ENCODE results near the gene DHRS13.
"Not testable (repeated sequence)": the region's sequence is repeated elsewhere in the genome, so short reads cannot be mapped to it uniquely, and the experiment has no call there.

DHRS13 gene

DNA sequence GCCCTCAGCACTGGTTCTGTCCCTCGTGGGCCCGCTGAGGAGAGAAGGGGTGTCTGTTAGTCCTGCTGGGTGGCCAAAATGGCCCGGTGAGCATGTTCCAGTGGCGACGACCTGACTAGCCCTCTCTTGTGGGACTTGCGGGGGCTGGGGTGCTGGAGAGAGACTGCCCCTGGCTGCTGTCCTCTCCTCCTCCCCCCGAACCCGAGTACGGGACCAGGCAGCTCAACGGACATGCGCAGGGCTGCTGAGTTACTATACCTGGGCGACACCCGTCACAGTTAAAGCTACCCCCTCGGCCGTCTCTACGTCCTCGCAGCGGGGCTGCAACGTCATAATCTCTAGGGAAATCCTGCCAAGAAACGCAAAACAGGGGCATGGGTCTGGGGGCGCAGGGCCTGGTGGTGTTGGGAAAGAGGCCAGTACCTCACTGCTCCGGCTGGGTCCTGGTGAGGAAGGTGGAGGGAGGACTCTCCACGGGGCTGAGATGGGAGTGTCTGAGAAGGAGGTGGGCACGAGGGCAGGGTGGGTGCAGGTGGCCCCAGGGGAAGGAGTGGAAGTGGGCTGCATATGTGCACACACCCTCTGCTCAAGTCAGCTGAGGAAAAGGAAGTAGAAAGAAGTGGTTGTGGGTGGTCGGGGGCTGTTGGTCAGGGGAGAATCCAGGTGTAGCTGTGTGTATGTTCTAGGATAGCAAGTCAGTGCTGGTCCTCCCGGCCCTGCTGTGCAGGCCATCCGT is 18.7 kb downstream of the DHRS13 start:
- no peak for DNase-seq (ENCODE audit: low read depth in 3 of 3, low spot score in 1 of 3)

DNA sequence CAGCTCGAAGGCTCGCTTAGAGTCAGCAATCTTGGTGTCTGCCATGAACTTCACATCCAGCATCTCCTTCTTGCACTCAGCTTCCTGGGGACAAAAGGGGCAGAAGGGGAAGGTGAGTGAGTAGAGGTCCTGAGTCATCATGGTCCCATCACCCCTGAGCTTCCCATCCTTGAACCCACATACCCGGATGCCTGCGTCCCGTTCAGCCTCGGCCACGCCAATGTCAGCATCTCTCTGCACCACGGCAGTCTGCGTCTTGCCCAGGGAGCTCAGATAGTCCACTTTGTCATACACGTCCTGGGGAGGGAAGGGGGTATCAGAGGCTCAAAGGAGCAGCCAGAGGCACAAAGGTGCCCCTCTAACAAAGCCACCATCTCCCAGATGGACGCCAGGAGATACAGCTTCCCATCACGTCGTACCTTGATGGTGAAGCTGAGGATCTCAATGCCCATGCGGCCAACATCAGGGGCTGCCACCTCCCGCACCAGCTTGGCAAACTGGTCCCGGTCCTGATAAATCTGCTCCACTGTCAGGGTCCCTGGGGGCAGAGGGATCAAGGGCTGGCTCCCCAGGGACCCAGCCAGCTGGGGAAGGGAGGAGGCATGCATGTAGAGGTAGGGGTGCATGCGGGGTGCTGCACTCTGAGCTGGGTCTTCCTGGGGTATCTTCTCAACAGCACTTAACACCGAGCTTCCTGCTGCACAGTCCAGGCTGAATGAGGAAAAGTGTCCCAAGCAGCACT is 20.6 kb downstream of the DHRS13 start:
- no peak for DNase-seq (ENCODE audit: low read depth in 3 of 3, low spot score in 1 of 3)

DNA sequence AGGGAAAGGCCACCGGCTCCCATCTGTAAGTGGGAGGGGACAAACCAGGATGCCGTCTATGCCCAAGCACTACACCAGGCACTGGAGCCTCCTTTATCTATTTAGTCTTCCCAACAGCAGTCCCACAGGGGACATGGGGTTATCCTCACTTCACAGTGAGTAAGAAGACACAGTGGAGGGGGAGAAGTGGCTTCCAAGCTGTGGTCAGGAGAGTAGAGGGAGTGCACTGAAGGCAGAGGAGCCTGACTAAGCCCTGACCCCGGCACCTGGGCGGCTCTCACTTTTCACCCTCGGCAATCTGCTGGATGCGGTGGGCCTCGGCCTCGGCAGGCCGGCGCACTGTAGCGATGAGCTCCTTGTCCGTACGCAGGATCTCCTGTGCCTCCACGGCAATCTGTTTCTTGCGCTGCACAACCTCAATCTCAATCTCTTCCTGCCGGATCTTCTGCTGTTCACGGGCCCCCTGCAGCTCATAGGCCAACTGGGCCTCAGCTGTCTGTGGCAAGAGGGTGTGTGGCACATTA is 21.3 kb downstream of the DHRS13 start:
- DNase-seq (ENCODE audit: low read depth in 3 of 3, low spot score in 1 of 3) = no peak

DNA sequence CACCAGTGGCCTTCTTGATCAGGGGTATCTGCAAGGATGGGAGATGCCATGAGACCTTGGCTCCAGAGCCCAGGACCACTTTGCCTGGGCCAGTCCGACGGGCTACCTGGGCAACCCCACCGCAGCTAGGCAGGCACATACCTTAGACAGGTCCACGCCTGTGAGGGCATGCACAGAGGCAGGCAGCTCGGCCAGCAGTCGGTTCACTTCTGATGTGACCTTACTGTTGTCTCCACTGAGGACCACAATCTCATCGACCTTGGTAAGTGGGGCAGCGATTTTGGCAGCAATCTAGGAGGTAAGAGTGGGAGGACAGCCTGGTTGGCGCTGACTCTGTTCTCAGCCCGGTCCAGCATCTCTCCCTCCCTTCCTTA is 22.3 kb downstream of the DHRS13 start:
- DNase-seq (ENCODE audit: low read depth in 3 of 3, low spot score in 1 of 3) = no peak

DNA sequence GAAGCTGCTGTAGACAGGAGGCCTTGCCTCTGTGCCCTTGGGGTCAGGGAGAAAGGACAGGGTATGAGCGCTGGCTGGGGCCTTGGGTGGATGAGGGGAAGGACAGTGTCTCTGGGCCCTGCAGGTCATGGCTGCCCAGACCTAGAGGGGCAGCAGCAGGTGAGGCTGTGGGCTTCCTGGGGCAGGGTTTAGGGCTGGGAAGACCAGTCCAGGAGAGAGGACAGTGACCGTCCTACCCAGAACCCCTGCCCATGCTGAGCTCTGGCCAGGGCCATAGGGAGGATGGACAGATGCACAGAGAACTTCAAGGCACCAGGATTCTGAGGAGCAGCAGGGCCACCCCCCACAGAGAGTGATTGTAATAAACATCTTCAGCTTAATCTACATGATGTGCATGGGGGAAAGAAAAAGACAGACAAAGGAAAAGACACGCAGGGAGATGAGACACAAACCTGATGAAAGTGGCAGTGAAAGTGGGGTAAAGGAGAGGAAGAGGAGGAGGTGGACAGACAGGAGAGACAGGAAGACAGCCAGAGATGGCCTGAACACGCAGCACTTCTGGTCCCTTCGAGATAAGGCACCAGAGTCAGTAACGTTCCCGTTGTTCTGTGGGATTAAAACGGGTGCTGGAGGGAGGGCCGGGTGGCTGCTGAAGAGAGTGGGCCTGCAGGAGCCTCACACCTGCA is 22.9 kb downstream of the DHRS13 start:
- DNase-seq (ENCODE audit: low read depth in 3 of 3, low spot score in 1 of 3) = no peak

DNA sequence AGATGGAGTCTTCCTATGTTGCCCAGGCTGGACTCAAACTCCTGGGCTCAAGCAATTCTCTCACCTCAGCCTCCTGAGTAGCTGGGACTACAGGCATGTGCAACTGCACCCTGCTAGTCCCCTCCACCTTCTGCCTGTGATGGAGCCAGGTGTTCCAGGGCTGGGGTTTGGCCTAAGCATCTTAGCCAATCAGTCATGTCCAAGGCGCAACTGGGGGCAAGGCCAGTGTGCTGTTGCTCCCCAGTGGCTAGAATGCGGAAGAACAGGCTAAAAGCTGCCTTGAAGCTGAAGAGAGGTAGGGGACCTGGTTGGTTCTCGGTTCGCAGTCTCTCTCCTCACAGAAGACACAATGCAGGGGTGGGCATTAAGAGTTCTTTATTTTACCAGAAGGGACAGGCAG is 23.9 kb downstream of the DHRS13 start:
- DNase-seq (ENCODE audit: low read depth in 3 of 3, low spot score in 1 of 3) = no peak

DNA sequence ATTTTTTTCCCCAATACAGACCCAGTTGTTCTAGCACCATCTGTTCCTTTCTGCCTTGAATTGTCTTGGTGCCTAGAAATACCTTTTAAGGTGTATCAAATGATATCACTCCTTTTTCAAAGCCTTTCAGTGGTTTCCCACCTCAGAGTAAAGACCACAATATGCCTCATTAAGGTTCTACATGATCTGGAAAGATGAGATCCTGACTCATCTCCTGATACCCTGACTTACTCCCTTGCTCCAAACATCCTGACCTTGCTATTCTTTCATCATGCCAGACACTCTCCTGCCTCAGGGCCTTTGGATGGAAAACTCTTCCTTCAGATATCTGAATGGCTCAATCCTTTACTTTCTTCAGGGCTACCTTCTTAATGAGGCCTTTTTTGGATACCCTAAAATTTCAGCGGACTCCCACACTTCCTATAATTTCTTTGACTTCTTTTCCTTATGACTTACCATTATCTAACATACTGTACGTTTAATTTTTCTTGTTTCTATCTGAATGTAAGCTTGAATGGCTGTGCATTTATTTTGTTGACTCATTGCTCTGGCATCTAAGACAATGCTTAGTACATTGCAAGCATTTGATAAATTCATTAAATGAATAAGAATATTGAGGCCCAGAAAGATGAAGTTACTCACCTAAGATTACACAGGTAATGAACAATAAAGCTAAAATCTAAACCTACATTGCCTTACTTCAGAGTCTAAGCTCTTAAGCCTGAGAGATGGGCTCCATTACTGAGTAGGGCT is 24.5 kb downstream of the DHRS13 start:
- no peak for DNase-seq (ENCODE audit: low read depth in 3 of 3, low spot score in 1 of 3)

DNA sequence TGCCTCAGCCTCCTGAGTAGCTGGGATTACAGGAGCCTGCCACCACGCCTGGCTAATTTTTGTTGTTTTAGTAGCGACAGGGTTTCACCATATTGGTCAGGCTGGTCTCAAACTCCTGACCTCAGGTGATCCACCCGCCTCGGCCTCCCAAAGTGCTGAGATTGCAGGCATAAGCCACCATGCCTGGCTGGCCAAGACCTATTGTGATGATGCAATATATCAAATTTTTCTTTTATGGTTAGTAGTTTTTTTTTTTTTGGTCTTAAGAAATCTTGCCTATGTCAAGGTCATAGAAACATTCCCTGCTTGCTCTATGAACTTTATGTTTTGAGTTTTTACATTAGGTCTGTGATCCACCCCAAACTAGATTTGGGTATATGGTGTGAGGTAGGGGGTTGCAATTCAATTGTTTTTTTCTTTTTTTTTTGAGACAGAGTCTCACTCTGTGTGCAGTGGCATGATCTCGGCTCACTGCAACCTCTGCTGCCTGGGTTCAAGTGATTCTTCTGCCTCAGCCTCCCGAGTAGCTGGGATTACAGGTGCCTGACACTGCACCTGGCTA is 25.6 kb downstream of the DHRS13 start:
- not testable (repeated sequence) for DNase-seq (ENCODE audit: low read depth in 3 of 3, low spot score in 1 of 3)

DNA sequence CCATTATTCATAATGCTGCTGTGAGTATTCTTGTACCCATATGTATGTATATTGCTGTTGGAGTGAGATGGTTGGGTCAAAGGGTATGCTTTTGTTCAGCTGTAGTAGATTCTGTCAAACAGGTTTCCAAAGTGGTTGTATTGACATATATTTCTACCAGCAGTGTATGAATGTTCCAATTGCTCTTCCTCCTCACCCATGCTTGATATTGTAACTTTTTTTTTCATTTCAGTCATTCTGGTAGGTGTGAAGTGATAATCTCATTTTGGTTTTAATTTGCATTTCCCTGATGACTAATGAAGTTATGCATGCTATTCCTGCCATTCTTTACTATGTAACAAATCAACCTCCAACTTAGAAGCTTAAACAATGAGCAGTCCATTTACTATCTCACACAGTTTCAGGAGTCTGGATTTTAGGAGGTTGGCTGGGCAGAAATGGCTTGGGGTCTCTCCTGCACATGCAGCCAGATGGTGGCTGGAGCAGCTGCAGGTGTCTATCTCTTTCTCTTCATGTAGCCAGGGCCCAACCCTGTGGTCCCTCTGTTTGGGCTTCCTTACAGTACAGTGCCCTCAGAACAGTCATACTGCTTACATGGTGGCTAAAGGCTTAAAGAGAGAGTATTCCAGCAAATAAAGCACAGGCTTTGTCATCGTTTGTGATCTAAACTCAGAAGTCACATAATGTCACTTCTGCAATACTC is 26.9 kb downstream of the DHRS13 start:
- no peak for DNase-seq (ENCODE audit: low read depth in 3 of 3, low spot score in 1 of 3)

DNA sequence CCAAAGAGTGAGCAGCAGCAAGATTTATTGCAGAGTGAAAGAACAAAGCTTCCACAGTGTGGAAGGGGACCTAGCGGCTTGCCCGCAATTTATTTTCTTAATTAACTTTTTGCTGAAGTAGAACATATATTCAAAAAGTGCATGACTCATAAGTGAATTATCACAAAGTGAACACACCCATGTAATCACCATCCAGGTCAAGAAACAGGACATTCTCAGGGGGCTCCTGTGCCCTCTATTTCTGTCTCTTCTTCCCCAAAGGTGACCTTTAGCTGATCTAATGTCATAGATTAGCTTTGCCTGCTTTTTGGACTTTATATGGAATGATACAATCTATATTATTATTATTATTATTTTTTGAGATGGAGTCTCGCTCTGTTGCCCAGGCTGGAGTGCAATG is 28.1 kb downstream of the DHRS13 start:
- no peak for DNase-seq (ENCODE audit: low read depth in 3 of 3, low spot score in 1 of 3)

DNA sequence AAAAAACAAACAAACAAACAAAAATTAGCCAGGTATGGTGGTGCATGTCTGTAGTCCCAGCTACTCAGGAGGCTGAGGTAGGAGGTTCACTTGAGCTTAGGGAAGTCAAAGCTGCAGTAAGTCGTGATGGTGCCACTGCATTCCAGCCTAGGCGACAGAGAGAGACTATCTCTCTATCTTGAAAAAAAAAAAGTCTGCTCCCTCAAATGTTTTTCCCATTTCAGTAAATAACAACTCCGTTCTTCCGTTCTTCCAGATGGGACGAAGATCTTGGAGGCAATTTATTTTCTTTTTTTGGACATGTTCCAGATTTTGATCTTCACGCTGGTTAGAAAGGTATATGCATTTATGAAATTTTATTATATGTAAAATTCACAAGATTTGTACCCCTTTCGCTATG is 29.0 kb downstream of the DHRS13 start:
- DNase-seq (ENCODE audit: low read depth in 3 of 3, low spot score in 1 of 3) = no peak

DNA sequence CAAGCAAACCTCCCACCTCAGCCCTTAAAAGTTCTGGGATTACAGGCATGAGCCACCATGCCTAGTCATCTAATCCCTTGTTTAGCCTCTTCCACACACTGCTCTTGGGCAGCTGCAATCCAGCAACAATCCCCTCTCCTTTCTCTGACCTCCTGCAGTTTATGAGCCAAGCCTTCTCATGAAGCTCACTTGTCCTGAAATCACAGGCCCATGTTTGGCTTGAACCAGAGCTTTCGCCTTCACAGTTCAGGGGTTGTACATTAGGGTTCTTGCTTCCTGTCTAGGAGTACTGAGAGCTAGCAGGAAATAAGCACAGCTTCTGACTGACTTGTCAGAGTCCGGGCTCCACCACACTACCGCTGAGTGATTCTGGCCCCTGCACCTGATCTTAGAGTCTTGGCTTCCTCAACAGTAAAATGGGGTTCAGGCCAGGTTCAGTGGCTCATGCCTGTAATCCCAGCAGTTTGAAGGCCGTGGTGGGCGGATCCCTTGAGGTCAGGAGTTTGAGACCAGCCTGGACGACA is 31.8 kb downstream of the DHRS13 start:
- no peak for DNase-seq (ENCODE audit: low read depth in 3 of 3, low spot score in 1 of 3)

DNA sequence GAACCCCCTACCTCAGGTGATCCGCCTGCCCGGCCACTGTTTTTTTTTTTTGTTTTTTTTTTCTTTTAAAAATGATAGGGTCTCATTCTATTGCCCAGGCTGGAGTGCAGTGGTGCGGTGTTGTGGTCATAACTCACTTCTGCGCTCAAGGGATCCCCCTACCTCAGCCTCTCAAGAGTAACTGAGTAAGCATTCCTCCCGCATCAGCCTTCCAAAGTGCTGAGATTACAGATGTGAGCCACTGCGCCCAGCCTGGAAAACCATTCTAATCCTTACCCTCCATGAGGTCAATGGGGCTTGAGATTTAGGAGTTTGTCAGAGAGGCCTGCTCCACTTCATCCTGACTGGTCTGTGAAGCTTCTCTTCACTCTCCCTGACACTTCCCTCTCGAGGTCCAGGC is 35.6 kb downstream of the DHRS13 start:
- no peak for DNase-seq (ENCODE audit: low read depth in 3 of 3, low spot score in 1 of 3)

DNA sequence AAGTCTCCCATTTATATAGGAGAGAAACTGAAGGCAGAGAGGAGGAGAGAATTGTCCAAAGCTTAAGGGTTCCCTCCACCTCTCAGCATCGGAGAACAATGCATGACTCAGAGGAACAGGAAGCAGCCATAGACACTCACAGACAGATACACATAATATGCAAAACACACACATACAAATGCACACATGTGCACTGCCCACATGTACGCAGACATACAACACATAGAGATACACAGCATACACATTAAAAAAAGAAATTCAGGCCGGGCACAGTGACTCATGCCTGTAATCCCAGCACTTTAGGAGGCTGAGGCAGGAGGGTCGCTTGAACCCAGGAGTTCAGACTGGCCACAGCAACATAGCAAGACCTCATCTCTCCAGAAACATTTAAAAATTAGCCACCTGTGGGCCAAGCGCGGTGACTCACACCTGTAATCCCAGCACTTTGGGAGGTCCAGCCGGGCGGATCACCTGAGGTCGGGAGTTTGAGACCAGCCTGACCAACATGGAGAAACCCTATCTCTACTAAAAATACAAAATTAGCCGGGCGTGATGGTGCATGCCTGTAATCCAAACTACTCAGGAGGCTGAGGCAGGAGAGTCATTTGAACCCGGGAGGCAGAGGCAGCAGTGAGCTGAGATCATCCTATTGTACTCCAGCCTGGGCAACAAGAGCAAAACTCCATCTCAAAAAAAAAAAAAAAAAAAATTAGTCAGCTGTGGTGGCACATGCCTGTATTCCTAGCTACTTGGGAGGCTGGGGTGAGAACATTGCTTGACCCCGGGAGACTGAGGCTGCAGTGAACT is 36.7 kb downstream of the DHRS13 start:
- DNase-seq (ENCODE audit: low read depth in 3 of 3, low spot score in 1 of 3) = no peak

DNA sequence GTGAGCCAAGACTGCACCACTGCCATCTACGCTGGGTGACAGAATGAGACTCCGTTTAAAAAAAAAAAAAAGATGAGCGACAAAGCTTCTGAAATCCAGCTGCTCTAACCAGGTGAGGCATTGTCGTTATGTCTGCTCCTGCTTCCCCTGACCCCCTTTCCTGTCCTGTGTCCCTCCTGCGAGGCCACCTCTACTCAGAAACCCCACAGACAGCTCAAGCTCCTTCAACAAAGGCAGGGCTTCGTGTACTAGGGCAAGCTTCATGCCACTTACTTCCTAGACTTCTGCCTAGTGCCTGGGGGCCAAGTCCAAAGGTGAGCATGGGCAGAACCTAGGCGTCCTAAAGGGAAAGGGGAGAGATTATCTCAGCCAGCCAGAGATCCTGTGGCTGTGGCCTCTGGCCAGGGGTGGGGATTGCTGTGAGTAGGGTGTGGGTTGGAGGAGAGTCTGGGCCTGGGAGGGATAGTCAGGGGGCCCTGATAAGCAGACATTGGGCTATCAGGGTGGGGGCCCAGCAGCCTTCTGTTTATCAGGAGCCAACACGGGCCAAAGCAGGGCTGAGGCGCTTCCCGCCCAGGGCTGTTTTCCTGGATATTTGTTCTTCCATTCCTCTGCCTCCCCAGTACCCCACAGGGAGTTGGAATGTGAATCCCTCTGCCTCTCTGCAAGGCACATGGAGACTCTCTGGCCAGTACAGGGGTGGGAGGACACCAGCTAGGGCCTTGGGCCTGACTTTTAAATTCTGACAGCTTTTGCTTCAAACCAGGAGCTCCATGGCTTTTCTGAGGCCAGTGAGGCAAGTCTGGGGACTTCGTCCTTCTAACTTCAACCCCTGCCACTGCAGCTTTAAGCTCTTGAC is 37.7 kb downstream of the DHRS13 start:
- no peak for DNase-seq (ENCODE audit: low read depth in 3 of 3, low spot score in 1 of 3)

DNA sequence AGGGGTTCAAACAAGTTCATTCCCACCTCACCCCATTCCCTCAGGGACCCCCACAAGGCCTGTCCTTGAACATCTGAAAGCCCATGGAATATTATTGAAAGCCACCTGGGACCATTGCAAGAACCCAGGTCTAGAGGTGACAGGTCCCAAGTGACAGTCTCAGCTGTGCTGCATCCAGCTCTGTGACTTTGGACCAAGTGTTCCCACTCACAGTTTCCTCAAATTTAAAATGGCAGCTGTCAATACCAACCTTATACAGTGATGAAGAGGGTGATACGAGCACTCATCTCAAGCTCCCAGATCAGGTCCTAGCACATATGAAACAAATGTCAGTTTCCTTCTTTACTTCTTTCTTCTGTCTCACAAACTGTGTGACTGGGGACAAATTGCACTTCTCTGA is 38.9 kb downstream of the DHRS13 start:
- DNase-seq (ENCODE audit: low read depth in 3 of 3, low spot score in 1 of 3) = no peak

DNA sequence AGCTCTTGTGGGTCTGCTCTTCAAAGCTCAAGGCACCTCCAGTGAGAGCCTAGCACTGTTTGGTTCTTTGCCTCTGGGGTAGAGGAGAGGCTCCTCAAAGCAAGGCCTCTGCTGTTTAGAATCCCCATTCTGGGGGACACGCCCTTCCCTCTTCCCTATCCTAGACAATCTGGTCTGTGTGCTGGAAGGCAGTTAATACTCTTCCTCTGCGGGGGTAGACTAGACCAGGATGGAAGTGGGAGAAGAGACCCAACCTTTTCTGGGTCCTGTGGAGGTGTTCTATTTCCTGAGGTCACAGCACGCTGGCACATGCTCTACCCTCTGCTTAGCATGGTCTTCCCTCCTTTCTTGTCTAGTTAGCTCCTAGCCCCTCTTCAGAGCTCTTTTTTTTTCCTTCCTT is 40.3 kb downstream of the DHRS13 start:
- DNase-seq (ENCODE audit: low read depth in 3 of 3, low spot score in 1 of 3) = no peak

DNA sequence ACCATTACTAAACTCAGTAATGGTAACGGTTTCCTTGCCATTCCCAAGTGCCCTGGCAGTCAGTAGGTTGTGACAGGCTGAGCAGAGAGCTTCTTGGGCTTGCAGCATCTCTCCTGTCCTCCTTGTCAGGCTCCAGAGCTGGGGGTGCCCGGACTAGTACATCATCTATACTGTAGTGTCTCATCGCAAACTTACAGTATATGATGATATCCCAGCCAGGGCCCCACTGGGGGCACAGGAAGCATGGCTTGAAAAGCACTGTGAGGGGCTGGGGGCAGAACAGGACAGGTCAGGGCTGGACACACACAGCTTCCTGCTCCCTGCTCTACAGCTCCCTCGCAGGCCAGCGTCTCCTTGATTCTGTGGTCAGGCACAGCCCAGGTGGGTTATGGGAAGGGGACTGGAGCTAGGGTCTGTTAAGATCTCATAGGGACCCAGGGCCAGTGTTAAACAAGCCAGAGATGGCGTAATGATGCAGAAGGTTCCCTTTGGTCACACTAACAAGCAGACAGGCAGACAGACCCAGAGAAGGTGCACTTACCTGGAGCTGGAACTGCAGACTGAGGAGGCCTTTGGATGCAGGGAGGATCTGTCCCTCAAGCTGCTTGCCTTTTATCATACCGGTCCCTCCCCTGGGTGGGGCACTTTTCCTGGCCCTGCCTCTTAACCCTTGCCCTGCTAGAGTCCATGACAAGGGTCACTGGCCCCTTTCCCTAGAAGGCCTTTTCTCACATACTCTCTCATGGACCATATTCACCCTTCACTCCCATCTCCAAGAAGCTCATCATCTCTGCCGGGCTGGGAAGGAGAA is 41.3 kb downstream of the DHRS13 start:
- DNase-seq (ENCODE audit: low read depth in 3 of 3, low spot score in 1 of 3) = no peak

All from stimulated activated CD4-positive, alpha-beta T cell treated with anti-CD3 and anti-CD28 coated beads, TNF-alpha, amount 100 ng/mL, for 1 hour (primary cell).